ENCODE results near the gene RTF2.

RTF2 gene

DNA sequence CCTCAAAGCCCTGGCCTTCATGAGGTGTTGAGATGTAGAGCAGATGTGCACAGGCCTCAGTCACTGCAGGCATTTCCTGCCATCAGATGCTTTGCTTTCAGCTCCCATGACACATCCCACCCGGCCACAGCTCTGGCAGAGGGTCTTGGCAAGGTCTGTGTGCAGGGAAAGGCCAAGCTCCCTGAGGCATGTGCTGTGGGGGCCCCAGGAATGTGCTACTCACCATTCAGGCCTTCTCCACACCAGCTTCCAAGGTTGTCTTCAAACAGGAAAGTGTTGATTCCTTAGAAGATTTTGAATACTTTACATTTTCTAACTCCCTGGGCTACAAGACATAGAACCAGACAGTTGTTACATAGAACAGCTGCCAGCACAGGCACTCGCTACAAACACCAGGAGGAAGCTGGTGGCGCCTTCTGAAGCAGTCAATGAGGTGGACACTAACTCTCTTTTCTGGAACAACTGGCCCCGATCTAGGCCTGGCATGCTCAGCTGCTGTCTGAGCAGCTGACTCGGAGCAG lies 28.6 kb upstream of the RTF2 start:
- no peak for DNase-seq

DNA sequence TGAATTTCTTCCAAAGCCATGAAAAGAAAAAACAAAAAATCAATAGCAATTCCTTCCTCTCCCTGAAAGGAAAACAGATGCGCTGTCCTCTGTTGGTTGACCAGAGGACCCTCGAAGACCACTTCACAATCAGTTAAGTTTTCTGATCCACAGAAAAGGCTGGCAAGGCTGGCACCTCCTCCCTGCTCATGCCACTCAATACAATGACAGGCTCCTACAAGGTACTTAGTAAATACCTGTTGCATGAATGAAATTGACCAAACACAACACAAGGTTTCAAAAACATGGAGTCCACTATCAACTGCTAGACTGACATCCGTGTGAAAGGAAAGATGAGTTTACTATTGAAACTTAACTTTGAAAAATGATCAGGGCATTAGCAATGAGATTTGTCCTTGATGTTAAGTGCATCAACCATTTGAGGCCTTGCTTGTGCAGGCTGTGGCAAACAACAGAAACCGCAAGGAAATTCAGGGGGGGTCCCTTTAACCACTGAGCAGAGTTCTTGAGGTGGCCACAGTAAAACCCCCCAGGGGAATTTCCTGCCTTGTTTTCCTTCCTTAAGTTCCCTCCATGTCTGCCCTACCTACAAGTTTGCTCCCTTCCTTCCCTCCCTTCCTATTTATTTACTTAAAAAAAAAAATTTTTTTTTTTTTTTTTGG lies 27.9 kb upstream of the RTF2 start:
- DNase-seq, result no peak

DNA sequence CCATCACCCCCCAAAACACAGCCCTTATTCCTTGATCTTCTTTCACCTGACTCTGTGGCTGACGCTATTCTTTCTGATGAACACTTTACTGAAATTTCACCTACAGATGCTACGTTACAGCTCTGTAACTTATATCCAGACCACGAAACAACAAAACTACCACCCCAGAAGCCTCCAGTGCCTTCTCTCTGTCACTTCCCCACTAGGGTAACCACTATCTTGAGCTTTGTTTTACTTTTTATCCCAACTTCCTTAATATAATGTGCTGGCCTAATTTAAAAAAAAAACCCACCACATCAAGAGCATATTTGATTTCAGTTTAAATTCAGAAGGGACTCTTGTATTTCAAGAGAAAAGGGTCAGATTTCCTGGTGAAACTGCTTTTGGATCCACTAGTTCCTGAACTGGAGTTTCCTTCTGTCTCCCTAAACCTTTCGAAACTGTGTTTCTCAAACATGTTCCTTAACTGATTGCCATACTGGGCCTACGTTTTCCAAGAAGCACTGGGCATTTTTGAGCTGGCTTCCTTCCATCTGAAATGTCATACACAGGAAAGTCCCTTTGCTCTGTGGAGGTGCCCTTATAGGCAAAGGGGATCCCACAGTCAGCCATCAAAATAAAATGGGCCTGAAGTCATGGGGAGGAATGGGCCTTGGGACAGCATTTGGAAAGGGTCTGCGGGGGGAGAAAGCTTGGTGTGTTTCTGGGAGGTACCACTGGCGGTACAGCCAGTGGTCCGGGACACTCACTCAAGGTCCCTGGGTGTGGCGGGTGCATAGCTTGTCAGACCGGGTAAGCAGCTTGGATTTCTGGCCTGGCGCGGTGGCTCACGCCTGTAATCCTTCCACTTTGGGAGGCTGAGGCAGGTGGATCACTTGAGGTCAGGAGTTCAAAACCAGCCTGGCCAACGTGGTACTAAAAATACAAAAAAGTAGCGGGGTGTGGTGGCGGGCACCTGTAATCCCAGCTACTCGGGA lies 25.8 kb upstream of the RTF2 start:
- DNase-seq, result no peak

DNA sequence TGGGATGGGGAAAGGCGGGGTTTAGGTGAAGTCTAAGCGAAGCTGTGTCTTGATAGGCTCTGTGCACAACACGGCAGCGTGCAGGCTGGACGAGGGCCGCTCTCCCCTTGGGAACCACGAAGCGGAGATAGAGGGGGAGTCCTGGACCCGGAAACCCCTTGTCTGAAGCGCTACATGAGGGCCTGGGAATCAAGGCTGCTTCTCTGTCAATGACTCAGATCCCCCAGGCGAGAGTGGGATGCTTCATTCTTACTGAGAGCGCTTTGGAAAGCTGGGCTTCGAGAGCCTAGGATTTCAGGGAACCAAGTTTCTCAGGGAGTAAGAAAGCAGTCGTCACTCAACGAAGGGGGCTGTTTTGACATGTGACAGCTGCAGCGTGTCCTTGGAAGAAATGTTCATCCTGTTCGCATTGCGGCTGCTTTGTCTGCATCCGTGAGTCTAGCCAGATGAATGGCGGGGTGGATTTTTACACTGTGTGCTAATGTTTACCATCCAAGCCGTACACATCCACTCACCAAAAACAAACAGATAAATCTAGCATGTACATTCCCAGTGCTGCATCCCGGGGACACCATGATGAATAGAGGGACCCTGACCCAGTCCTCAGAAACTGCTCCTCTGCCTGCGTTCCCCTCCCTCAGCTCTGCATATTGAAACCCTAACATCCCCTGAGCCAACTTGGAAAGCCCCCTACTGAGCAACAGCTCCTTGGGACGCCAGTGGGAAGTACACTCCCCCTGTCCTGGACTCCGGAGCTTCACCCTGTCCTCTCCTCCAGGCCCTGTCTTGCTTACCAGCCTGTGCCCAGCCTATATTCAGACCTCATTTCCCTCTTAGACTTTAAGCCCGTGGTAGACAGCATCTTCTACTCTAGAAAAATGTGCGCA lies 24.5 kb upstream of the RTF2 start:
- DNase-seq, result no peak

DNA sequence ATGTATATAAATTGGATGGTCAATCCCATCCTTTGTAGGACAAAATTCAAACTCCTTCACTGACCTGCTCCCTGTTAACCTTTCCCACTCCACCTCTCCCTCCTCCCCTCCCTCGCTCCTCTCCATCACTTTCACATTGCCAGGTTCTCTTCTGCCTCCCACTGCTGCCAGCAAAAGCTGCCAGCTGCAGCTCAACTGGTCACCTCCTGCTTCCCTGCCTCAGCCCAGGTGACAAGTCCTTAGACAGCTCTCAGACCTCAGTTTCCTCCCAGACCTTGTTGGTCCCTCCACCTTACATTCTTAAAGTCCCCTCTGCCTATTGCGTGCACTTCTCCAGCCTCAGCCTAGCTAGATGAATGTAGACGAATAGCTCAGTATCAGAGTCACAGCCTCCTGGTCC lies 23.3 kb upstream of the RTF2 start:
- no peak for DNase-seq

DNA sequence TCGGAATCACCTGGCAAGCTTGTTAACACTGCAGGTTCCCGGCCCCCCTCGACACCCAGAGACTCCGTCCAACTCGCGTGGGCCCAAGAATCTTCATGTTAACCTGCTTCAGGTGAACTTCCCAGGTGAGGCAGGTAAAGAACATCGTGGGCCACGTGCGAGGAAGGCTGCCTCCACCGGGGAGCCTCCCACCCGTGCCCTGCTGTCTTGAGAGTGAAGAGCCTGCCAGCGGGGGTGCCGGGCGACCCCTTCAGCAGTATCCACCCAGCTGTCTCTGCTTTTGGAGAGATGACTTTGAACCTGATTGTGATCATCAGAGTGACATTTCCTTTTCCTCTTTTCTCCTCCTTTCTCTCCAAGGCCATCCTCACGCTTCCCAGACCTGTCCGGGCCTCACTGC lies 22.9 kb upstream of the RTF2 start:
- DNase-seq, result no peak

DNA sequence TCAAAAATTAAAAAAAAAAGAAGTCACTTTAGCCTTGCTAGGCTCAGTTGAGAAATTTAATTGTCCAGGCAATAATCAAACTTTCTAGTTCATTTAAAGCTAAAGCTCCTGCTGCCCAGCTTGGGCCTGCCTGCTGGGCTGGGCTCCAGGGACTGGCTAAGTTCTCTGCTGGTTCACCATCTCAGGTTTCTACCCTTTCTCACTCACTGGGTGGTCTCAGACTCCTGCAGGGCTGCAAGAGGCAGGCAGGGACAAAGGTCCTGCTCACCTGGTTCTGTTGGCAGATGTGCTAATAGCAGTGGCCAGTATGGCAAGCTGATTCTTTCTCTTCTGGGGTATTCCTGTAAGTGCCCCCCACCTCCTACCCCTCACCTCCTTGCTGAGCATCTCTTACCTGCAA lies 21.2 kb upstream of the RTF2 start:
- DNase-seq, result no peak

DNA sequence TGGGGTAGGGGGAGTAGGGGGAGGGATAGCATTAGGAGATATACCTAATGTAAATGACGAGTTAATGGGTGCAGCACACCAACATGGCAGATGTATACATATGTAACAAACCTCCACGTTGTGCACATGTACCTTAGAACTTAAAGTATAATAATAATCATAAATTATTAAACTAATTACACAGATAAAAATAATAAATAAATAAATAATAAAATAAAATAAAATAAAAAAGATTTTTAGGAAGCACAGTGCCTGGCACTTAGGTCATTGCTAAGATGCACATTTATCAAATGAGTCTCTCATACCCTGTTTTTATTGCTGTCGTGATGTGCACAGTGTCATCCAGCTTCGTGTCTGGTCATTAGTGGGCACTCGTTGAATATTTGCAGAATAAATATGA lies 19.0 kb upstream of the RTF2 start:
- no peak for DNase-seq

DNA sequence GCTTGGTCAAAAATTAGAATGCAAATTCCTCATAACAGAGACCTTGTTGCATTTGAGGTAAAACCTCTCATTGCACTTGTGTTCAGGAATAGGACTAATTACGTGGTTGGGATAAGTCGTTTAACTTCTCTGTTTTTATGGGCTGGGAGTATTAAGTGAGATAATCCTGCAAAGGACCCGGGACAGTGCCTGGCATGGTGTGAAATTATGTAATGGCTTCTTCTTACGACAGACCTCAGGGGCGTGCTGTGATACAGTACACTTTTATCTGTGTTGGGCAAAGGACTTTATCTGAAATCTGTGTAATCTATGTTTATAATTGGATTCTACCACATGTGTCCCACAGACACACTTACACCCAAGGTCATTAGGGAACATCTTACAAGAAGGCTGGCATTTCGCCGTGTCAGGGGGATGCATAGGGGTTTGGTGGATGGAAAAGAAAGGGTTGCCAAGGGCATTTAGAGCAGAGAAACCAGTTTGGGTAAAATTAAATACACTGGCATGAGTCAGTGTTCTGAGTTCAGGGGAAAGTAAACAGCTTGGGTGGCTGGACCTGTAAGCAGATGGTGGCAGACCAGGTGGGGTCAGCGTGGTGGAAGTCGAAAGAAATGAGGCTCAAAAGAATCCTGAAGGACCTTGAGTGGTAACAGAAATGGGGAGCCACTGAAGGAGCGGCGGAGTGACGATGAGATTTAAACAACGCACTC lies 17.2 kb upstream of the RTF2 start:
- DNase-seq, result no peak

DNA sequence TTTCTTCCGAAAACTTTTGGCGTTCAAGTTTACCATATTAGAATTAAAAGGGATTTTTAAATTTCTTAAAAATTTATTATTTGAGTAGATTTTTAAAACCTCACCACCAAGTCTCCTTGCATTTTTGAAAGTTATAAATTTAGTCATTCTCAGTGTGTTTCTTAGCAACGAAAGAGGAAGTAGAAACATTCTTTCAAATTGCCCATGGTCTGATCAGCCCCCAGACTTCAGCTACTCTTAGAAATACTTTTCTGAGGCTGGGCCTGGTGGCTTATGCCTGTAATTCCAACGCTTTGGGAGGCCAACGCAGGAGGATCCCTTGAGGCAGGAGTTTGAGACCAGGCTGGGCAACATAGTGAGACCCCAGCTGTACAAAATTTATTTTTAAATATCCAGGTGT lies 15.1 kb upstream of the RTF2 start:
- no peak for DNase-seq

DNA sequence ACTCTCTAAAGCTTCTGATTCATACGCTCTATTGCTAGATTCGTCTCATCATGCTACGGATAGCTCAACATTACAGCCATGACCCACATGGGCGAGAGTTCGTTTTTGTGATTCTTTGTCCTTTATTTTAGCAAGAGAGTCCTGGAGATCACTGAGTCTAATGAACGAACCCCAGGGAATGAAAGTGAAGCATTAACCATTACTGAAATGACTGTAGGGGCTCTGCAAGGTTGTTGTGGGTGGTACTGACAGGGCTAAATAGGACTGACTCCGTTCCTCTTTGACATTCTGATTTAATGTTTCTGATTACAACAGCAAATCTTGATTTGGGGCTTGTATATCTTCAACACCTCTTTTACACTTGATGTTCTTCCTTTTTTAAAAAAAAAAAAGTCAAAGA lies 13.7 kb upstream of the RTF2 start:
- DNase-seq, result no peak

DNA sequence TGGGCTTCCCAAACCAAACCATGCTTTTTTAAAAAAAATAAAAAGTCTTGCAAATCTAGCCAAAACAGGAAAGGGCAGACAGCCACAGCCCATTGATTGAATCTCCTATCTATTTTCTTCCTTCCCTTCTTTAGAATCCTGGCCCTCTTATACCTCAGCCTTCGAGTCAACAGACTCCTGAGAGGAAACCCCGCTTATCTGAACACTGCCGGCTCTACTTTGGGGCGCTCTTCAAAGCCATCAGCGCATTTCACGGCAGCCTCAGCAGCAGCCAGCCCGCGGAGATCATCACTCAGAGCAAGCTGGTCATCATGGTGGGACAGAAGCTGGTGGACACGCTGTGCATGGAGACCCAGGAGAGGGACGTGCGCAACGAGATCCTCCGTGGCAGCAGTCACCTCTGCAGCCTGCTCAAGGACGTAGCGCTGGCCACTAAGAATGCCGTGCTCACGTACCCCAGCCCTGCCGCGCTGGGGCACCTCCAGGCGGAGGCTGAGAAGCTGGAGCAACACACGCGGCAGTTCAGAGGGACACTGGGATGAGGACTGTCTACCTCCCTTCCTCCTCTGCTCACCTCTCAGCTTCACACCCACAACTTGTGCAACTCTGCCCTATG lies 10.1 kb upstream of the RTF2 start:
- no peak for DNase-seq

DNA sequence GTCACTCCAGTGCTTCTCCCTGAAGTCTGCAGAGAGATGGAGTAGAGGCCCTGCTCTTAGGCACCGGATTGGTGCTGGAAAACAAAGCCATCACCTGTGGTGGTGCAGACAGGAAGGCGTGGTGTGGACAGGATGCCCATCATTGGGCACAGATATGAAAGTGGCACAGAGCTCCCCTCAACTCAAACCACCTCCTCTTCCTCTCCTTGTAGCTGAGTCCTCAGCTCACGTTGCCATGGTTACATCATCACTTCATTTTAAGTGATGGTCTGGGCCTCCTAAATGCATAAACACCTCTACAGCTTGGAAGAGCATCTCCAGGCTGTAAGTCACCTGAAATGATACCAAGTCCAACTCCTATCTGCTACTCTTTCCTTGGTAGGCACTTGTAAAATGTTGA lies 8.0 kb upstream of the RTF2 start:
- DNase-seq, result no peak

DNA sequence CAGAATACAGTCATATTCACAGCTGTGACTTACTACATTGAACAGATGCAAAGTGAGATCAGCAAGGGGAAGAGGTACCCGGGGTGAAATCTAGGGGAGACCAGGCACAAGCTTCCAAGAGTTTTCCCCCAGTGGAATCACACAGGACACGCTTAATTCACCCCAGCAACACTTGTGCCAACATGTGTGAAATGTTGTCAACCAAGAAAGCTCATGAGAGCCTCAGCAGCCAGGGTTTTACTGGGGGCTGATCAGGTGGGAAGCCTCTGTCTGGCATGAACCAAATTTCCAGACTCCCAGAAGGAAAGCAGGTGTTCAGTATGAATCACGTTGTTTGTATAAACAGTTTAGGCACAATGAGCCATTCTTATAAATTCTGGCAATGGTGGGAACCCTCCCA lies 6.9 kb upstream of the RTF2 start:
- no peak for DNase-seq

DNA sequence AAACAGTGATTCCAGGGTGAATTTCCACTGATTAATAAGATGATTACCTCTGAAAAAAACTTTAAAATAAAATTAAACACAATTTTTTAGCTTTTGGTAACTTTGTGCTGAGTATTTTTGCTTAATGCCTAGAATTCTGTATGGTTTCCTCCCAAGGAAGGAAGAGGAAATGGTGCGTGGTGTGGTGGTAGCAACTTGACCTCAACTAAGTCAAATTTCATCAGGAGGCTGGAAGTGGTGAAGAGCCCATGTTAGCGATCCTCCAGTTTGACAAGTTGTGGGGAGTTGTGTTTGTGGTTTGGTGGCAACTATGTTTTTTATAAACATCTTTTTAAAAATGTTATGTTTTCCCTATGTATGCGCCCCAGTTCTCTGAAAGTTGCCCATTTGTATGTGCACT lies 5.0 kb upstream of the RTF2 start:
- no peak for DNase-seq

DNA sequence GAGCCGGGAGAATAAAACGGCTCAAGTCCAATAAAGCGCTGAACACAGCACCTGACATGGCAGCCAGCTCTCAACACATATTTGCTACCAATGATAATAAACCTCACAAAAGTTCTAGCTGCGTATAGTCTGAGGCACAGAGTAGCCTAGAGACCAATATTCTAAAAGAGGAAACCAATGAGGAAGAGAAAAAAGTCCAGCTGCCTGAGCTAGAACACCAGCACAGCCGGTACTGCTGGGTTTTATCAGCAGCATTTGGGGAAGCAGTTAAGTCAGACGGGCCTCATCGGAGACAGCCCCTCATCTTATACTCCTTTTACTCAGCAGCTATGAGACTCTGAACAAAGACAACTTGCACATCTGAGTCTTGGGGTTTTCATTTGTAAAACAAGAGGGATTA lies 2.4 kb upstream of the RTF2 start:
- no peak for DNase-seq

DNA sequence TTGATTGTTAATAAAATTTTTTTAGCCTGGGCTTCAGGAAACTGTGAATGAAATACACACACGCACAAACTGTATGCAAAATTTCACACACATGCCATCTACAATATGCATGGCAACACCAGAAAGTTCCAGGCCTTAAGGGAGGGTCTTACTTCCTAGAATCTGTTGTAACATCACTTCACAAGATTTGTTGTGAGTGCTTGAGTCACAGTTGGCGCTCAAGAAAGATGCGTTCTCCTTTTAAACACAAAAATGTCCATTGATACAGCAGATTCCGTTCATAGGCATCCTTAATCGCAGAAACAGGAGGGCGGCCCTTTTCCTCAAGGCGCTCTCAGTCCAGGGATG lies 485 bp upstream of the RTF2 start:
- no peak for DNase-seq

DNA sequence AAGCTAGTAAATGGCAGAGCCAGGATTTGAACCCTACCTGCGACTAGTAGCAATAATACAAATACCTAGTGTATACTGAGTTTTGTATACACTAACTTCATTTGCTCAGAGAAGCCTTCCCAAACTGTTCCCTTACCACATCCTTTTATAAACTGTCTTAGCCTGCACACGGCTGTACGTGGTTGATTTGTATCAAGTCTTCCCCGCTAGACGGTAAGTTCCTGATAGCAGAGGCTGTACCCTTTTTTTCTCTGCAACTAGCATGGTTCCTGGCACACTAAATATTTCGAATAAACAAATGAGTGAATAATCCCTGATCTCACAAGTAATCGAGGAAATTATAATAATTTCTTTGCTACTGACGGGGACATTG lies 636 bp downstream of the RTF2 start:
- no peak for DNase-seq

DNA sequence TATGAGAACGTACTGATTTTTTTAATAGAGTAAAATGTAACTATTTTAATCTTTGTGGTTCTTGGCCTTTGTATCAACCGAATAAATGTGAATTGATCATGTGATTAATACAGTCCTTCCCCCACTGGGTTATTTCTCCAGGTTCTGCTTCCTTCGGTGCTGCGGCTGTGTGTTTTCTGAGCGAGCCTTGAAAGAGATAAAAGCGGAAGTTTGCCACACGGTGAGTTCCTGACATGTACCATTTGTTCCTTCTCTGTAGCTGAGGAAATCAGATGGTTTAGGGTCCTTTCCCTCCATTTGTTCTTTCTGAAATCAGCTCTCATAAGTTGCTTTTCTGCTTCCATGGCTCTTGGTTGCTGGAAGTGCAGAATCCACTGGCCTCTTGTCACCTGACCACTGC lies 15.5 kb downstream of the RTF2 start:
- no peak for DNase-seq

DNA sequence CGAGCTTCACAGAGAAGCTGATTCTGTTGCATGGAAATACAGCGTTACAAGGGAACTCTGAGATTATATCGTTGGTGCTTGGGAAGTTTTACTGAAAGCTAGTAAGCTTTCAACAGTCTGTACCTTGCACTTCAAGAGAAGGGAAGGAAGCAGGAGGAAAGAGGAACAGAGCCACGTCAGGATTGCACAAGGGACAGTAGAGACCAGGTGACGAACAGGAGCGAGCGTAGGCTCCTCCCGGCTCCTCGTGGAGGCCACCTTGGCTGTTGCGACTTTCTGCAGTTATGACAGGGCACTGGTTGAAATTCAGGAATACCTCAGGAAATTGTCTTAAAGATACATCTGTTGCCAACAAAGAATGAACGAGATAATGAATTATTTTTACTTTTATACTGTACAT lies 18.8 kb downstream of the RTF2 start:
- no peak for DNase-seq

DNA sequence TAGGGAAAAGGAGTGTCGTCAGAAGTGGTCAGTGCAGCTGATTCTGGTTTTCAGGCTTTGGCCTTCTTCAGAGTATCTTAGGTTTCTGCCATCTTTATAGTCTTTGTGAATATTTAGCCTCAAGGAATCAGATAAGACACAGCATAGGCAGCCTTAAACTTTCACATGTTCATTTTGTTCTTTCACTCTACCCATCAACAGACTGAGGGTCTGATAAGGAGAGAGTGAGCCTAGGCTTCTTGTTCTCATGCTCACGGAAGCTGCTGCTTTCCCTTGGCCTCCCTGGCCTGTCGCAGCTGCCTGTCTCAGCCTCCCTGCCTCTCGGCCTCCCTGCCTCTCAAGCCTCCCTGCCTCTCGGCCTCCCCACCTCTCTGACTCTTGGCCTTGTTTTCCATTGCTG lies 20.1 kb downstream of the RTF2 start:
- no peak for DNase-seq

DNA sequence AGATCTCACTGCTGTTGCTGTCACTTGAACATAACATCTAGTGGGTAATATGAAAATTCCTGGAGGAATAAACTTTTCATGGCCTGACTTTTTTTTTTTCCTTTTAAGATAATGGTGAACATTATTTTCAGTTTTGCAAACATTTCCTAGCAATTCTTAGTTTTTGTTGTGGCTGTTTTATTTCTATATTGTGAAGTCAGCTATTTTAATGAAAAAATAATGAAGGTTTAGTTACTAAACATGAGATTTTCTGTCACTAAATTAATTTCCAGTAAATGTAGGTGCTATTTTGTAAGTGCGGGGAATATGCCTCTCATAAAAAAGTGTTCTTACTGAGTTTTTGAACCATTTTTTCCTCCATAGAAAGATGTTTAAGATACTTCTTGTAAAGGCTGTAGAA lies 32.7 kb downstream of the RTF2 start:
- no peak for DNase-seq

Measured in NCI-H510A (cell line).